WTC11 (cell line): ENCODE measurements around the gene EBI3. TPM values are rescaled to one million over a fixed set of nuclear protein-coding genes. Genes with fewer than 3 reads are reported as not detected.

Source experiments
- CREB1 ChIP-seq: sonication (generic); formaldehyde crosslinking; IDR thresholded peaks from 2 replicates; pipeline ENCODE4 v1.8.0; 2023; ENCODE audit warnings: mild to moderate bottlenecking, missing genetic modification reagents
- ESRRA ChIP-seq: sonication (generic); formaldehyde crosslinking; IDR thresholded peaks from 2 replicates; pipeline ENCODE4 v1.8.1; 2022; ENCODE audit warnings: mild to moderate bottlenecking, missing genetic modification reagents, borderline replicate concordance
- ETV6 ChIP-seq: sonication (generic); formaldehyde crosslinking; IDR thresholded peaks from 2 replicates; pipeline ENCODE4 v1.8.1; 2022; ENCODE audit warnings: mild to moderate bottlenecking, missing genetic modification reagents
- FOXP1 ChIP-seq: sonication (generic); formaldehyde crosslinking; IDR thresholded peaks from 2 replicates; pipeline ENCODE4 v1.8.0; 2022; ENCODE audit warnings: missing genetic modification reagents, mild to moderate bottlenecking, moderate library complexity, borderline replicate concordance
- NFE2L1 ChIP-seq: sonication (generic); formaldehyde crosslinking; IDR thresholded peaks from 2 replicates; pipeline ENCODE4 v1.8.1; 2023; ENCODE audit warnings: missing genetic modification reagents
- RORB ChIP-seq: fragments of 250-450 bp; sonication (Bioruptor Pico); IDR thresholded peaks from 2 replicates; pipeline ENCODE4 v1.9.0; 2021; ENCODE audit warnings: mild to moderate bottlenecking
- SMAD4 ChIP-seq: sonication (generic); formaldehyde crosslinking; IDR thresholded peaks from 2 replicates; pipeline ENCODE4 v1.8.0; 2022; ENCODE audit warnings: mild to moderate bottlenecking, missing genetic modification reagents
- TCF7 ChIP-seq: sonication (generic); formaldehyde crosslinking; IDR thresholded peaks from 2 replicates; pipeline ENCODE4 v1.8.0; 2022; ENCODE audit warnings: mild to moderate bottlenecking, low read depth, missing genetic modification reagents, moderate library complexity
- TP53 ChIP-seq: sonication (generic); formaldehyde crosslinking; IDR thresholded peaks from 2 replicates; pipeline ENCODE4 v1.8.1; 2023; ENCODE audit warnings: mild to moderate bottlenecking, missing genetic modification reagents
- ZBTB21 ChIP-seq: sonication (generic); formaldehyde crosslinking; IDR thresholded peaks from 2 replicates; pipeline ENCODE4 v1.8.1; 2023; ENCODE audit warnings: mild to moderate bottlenecking, missing genetic modification reagents, borderline replicate concordance
- ZNF396 ChIP-seq: fragments of 250-450 bp; sonication (Bioruptor Pico); IDR thresholded peaks from 2 replicates; pipeline ENCODE4 v1.8.0; 2021; ENCODE audit warnings: mild to moderate bottlenecking, moderate library complexity, borderline replicate concordance
- ZNF416 ChIP-seq: fragments of 250-450 bp; sonication (Bioruptor Pico); IDR thresholded peaks from 2 replicates; pipeline ENCODE4 v1.9.0; 2021; ENCODE audit warnings: mild to moderate bottlenecking, inconsistent platforms
- total RNA-seq: library from RNA; stranded (reverse); gene quantifications from 3 replicates; pipeline ENCODE4 v1.2.3, GENCODE V29; 2021
- TF ChIP-seq, protein P1 (sequence below): sonication (generic); formaldehyde crosslinking; IDR thresholded peaks from 2 replicates; pipeline ENCODE4 v1.8.0; 2022; ENCODE audit warnings: mild to moderate bottlenecking, missing genetic modification reagents
- TF ChIP-seq, protein P2 (sequence below): fragments of 200-600 bp; IDR thresholded peaks from 2 replicates; pipeline ENCODE4 v1.8.0; 2022; ENCODE audit warnings: antibody characterized with exemption
- TF ChIP-seq, protein P3 (sequence below): sonication (generic); formaldehyde crosslinking; IDR thresholded peaks from 2 replicates; pipeline ENCODE4 v1.8.0; 2022; ENCODE audit warnings: mild to moderate bottlenecking, missing genetic modification reagents
- TF ChIP-seq, protein P4 (sequence below): fragments of 250-450 bp; sonication (Bioruptor Pico); IDR thresholded peaks from 2 replicates; pipeline ENCODE4 v2.1.2; 2022; ENCODE audit warnings: mild to moderate bottlenecking, moderate library complexity
- TF ChIP-seq, protein P5 (sequence below): sonication (generic); formaldehyde crosslinking; IDR thresholded peaks from 2 replicates; pipeline ENCODE4 v1.8.1; 2023; ENCODE audit warnings: mild to moderate bottlenecking, moderate library complexity, missing genetic modification reagents
- TF ChIP-seq, protein P6 (sequence below): sonication (generic); formaldehyde crosslinking; IDR thresholded peaks from 2 replicates; pipeline ENCODE4 v1.8.1; 2023; ENCODE audit warnings: mild to moderate bottlenecking, missing genetic modification reagents
- TF ChIP-seq, protein P7 (sequence below): sonication (generic); formaldehyde crosslinking; IDR thresholded peaks from 2 replicates; pipeline ENCODE4 v1.8.1; 2022; ENCODE audit warnings: low read depth, mild to moderate bottlenecking, moderate library complexity, missing genetic modification reagents, borderline replicate concordance

EBI3 gene
- total RNA-seq, 1 experiment from 2014 or later, result 0.81 TPM

DNA sequence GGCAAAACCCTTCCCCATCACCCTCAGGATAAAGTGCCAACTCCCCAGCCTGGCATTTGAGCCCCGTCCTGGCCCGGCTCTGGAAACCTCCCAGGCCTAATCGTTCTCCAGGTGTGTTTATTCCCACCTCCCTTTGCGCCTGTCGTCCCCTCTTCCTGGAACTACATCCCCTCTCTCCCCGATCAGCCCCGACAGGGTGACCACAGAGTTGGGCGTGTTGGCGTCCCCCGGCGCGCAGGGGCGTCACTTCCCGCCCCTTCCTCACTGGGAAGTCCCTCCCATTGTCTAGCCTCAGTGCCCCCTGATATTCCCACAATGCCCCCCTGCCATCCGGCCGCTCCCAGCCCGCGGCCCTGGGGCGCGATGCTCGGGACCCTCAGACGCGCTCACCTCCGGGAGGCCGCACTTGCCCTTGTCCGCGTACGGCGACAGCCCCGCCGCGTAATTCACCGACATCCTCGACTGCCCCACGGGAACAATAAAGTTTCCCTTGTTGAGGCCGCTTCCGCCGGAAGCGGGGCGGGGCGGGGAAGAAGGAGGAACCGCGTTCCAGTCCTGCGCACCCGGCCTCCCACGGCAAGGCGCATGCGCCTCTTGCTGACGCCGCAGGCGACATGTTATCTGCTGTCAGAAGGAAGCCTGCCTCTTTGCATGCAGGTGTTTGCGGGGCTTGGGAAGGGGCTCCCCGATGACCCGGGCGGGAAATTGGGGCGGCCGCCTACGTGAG, 47.1 kb upstream of the EBI3 start, which contains the start of the genes ANKRD24 and SIRT6 (continued):
- no peak for TF ChIP-seq RORB (CRISPR knock-in tag)
- no peak for TF ChIP-seq ZNF416 (CRISPR knock-in tag)
- TF ChIP-seq, protein P1, sequence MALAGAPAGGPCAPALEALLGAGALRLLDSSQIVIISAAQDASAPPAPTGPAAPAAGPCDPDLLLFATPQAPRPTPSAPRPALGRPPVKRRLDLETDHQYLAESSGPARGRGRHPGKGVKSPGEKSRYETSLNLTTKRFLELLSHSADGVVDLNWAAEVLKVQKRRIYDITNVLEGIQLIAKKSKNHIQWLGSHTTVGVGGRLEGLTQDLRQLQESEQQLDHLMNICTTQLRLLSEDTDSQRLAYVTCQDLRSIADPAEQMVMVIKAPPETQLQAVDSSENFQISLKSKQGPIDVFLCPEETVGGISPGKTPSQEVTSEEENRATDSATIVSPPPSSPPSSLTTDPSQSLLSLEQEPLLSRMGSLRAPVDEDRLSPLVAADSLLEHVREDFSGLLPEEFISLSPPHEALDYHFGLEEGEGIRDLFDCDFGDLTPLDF (CRISPR knock-in tag), result no peak
- 0 out of 2 replicates have a peak, but pooled peaks have one; percentile 72 for TF ChIP-seq ESRRA (CRISPR knock-in tag)
- no peak for TF ChIP-seq NFE2L1 (CRISPR knock-in tag)
- no peak for TF ChIP-seq TP53 (CRISPR knock-in tag)
- TF ChIP-seq, protein P2, sequence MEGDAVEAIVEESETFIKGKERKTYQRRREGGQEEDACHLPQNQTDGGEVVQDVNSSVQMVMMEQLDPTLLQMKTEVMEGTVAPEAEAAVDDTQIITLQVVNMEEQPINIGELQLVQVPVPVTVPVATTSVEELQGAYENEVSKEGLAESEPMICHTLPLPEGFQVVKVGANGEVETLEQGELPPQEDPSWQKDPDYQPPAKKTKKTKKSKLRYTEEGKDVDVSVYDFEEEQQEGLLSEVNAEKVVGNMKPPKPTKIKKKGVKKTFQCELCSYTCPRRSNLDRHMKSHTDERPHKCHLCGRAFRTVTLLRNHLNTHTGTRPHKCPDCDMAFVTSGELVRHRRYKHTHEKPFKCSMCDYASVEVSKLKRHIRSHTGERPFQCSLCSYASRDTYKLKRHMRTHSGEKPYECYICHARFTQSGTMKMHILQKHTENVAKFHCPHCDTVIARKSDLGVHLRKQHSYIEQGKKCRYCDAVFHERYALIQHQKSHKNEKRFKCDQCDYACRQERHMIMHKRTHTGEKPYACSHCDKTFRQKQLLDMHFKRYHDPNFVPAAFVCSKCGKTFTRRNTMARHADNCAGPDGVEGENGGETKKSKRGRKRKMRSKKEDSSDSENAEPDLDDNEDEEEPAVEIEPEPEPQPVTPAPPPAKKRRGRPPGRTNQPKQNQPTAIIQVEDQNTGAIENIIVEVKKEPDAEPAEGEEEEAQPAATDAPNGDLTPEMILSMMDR, result no peak
- peak; percentile 87 for TF ChIP-seq FOXP1
- TF ChIP-seq, protein P3, sequence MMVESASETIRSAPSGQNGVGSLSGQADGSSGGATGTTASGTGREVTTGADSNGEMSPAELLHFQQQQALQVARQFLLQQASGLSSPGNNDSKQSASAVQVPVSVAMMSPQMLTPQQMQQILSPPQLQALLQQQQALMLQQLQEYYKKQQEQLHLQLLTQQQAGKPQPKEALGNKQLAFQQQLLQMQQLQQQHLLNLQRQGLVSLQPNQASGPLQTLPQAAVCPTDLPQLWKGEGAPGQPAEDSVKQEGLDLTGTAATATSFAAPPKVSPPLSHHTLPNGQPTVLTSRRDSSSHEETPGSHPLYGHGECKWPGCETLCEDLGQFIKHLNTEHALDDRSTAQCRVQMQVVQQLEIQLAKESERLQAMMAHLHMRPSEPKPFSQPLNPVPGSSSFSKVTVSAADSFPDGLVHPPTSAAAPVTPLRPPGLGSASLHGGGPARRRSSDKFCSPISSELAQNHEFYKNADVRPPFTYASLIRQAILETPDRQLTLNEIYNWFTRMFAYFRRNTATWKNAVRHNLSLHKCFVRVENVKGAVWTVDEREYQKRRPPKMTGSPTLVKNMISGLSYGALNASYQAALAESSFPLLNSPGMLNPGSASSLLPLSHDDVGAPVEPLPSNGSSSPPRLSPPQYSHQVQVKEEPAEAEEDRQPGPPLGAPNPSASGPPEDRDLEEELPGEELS (CRISPR knock-in tag), result no peak
- no peak for TF ChIP-seq ZNF396 (CRISPR knock-in tag)
- TF ChIP-seq, protein P4, sequence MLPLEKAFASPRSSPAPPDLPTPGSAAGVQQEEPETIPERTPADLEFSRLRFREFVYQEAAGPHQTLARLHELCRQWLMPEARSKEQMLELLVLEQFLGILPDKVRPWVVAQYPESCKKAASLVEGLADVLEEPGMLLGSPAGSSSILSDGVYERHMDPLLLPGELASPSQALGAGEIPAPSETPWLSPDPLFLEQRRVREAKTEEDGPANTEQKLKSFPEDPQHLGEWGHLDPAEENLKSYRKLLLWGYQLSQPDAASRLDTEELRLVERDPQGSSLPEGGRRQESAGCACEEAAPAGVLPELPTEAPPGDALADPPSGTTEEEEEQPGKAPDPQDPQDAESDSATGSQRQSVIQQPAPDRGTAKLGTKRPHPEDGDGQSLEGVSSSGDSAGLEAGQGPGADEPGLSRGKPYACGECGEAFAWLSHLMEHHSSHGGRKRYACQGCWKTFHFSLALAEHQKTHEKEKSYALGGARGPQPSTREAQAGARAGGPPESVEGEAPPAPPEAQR, result no peak
- peak; percentile 94; the same call in 1 of the 2 replicates for TF ChIP-seq ETV6
- TF ChIP-seq, protein P5, sequence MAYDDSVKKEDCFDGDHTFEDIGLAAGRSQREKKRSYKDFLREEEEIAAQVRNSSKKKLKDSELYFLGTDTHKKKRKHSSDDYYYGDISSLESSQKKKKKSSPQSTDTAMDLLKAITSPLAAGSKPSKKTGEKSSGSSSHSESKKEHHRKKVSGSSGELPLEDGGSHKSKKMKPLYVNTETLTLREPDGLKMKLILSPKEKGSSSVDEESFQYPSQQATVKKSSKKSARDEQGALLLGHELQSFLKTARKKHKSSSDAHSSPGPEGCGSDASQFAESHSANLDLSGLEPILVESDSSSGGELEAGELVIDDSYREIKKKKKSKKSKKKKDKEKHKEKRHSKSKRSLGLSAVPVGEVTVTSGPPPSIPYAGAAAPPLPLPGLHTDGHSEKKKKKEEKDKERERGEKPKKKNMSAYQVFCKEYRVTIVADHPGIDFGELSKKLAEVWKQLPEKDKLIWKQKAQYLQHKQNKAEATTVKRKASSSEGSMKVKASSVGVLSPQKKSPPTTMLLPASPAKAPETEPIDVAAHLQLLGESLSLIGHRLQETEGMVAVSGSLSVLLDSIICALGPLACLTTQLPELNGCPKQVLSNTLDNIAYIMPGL (CRISPR knock-in tag), result peak; percentile 79
- TF ChIP-seq, protein P6, sequence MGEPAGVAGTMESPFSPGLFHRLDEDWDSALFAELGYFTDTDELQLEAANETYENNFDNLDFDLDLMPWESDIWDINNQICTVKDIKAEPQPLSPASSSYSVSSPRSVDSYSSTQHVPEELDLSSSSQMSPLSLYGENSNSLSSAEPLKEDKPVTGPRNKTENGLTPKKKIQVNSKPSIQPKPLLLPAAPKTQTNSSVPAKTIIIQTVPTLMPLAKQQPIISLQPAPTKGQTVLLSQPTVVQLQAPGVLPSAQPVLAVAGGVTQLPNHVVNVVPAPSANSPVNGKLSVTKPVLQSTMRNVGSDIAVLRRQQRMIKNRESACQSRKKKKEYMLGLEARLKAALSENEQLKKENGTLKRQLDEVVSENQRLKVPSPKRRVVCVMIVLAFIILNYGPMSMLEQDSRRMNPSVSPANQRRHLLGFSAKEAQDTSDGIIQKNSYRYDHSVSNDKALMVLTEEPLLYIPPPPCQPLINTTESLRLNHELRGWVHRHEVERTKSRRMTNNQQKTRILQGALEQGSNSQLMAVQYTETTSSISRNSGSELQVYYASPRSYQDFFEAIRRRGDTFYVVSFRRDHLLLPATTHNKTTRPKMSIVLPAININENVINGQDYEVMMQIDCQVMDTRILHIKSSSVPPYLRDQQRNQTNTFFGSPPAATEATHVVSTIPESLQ (CRISPR knock-in tag), result no peak
- TF ChIP-seq ZBTB21 (CRISPR knock-in tag), result peak; percentile 66; the same call in 1 of the 2 replicates
- TF ChIP-seq, protein P7, sequence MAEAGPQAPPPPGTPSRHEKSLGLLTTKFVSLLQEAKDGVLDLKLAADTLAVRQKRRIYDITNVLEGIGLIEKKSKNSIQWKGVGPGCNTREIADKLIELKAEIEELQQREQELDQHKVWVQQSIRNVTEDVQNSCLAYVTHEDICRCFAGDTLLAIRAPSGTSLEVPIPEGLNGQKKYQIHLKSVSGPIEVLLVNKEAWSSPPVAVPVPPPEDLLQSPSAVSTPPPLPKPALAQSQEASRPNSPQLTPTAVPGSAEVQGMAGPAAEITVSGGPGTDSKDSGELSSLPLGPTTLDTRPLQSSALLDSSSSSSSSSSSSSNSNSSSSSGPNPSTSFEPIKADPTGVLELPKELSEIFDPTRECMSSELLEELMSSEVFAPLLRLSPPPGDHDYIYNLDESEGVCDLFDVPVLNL (CRISPR knock-in tag), result 0 out of 2 replicates have a peak, but pooled peaks have one; percentile 15
- peak; percentile 29; the same call in 1 of the 2 replicates for TF ChIP-seq TCF7 (CRISPR knock-in tag)
- no peak for TF ChIP-seq CREB1
- no peak for TF ChIP-seq SMAD4 (CRISPR knock-in tag)
